Measurements from ENCODE around the gene TULP3. TPM values are rescaled to one million over a fixed set of nuclear protein-coding genes. Genes with fewer than 3 reads are reported as not detected.

The TULP3 gene
- total and polyA plus RNA-seq, 10 donors, result 3.5 to 15.7 (median 12.8) TPM

- intact Hi-C loops (cut with DNase I; ENCODE audit: low total_unique reads), result no loop called here
- Histone ChIP-seq H3K27ac (no peak overlapping the region), H3K9me3 (no peaks in the 10 kb centered on the region), H3K36me3 (peaks cover 0 to 24% (median 15%) of the 10 kb centered on the region in 6 donors), H3K4me3 (peak overlapping the region in 1 of 8 donors; percentile 25), H3K27me3 (replicated peaks in 1 of 7) (no peaks in the 10 kb centered on the region), H3K4me1 (peaks cover 0 to 7% (median 4%) of the 10 kb centered on the region in 6 donors)
- TF ChIP-seq POLR2AphosphoS5 (IDR thresholded peaks at IDR 0.05) (peak in 1 of 3 donors; percentile 29), CTCF (IDR thresholded peaks at IDR 0.05 in 8 of 11, conservative IDR thresholded peaks at IDR 0.05 in 3 of 11) (peak; percentile 28 to 71 (median 64)), POLR2A (IDR thresholded peaks at IDR 0.05) (no peak)
- 32 to 42% (median 40%) methylated on average over 24 of the region's 24 CpGs for WGBS, 5 donors
- DNase-seq, result peak; percentile 77
These were observed 53.8 kb downstream of the TULP3 start for GRCh38 chr12:2944401-2945047.

GRCh38 chr12:2949411-2949810 lies 58.7 kb downstream of the TULP3 start:
- no peak for TF ChIP-seq CTCF (IDR thresholded peaks at IDR 0.05 in 8 of 11, conservative IDR thresholded peaks at IDR 0.05 in 3 of 11)
- no peak for TF ChIP-seq POLR2A (IDR thresholded peaks at IDR 0.05)
- TF ChIP-seq POLR2AphosphoS5 (IDR thresholded peaks at IDR 0.05), result no peak
- H3K9me3 ChIP-seq, result no peaks in the 10 kb centered on the region
- intact Hi-C loops (cut with DNase I; ENCODE audit: low total_unique reads), result no loop called here

GRCh38 chr12:2955888-2956287 lies 65.2 kb downstream of the TULP3 start:
- Histone ChIP-seq H3K27ac (no peak overlapping the region), H3K4me3 (no peak overlapping the region), H3K36me3 (no peaks in the 10 kb centered on the region), H3K9me3 (no peaks in the 10 kb centered on the region), H3K4me1 (peaks cover 8 to 38% (median 27%) of the 10 kb centered on the region in 6 donors), H3K27me3 (replicated peaks in 1 of 7) (peaks cover 0 to 42% (median 15%) of the 10 kb centered on the region in 7 donors)
- WGBS, 5 donors, result 72 to 95% (median 89%) methylated on average over 1 of the region's 1 CpG
- no peak for TF ChIP-seq CTCF (IDR thresholded peaks at IDR 0.05 in 8 of 11, conservative IDR thresholded peaks at IDR 0.05 in 3 of 11)
- TF ChIP-seq POLR2A (IDR thresholded peaks at IDR 0.05), result no peak
- intact Hi-C loops (cut with DNase I; ENCODE audit: low total_unique reads), result no loop called here
- DNase-seq, result no peak

More at GRCh38 chr12:2949411-2949810, 58.7 kb downstream of the TULP3 start:
- 87 to 97% (median 89%) methylated on average over 4 of the region's 4 CpGs for WGBS, 5 donors
- H3K36me3 ChIP-seq, result no peaks in the 10 kb centered on the region
- no peak overlapping the region for H3K27ac ChIP-seq
- H3K4me3 ChIP-seq, result no peak overlapping the region
- H3K4me1 ChIP-seq, result peaks cover 0 to 6% (median 4%) of the 10 kb centered on the region in 6 donors
- no peaks in the 10 kb centered on the region for H3K27me3 ChIP-seq (replicated peaks in 1 of 7)
- DNase-seq, result no peak

GRCh38 chr12:2957816-2958431 lies 67.2 kb downstream of the TULP3 start:
- Histone ChIP-seq H3K36me3 (no peaks in the 10 kb centered on the region), H3K4me1 (peaks cover 8 to 57% (median 29%) of the 10 kb centered on the region in 6 donors), H3K9me3 (no peaks in the 10 kb centered on the region), H3K27me3 (replicated peaks in 1 of 7) (peaks cover 0 to 61% (median 24%) of the 10 kb centered on the region in 7 donors), H3K27ac (peak overlapping the region; percentile 29 to 87 (median 79)), H3K4me3 (peak overlapping the region in 7 of 8 donors; percentile 20 to 73 (median 54))
- intact Hi-C loops (cut with DNase I; ENCODE audit: low total_unique reads), result no loop called here
- TF ChIP-seq POLR2AphosphoS5 (IDR thresholded peaks at IDR 0.05) (no peak), CTCF (IDR thresholded peaks at IDR 0.05 in 8 of 11, conservative IDR thresholded peaks at IDR 0.05 in 3 of 11) (no peak), POLR2A (IDR thresholded peaks at IDR 0.05) (no peak)
- DNase-seq, result no peak
- WGBS, 5 donors, result 67 to 70% (median 68%) methylated on average over 11 of the region's 11 CpGs

All from spleen (tissue), 11 donors.